ENCODE results near the gene STMP1.
A peak's percentile ranks its signal among the peaks of the same experiment; 100 is the strongest.

GRCh38 chr7:135672560-135673359, 10.4 kb downstream of the STMP1 start:
- no peak for TF ChIP-seq GABPA (IDR thresholded peaks at IDR 0.05; ENCODE audit: borderline replicate concordance, insufficient read depth, low read length)
- TF ChIP-seq POLR2A (IDR thresholded peaks at IDR 0.05; ENCODE audit: control extremely low read depth in 1 of 2, low read depth in 2 of 2, low read length in 2 of 2) = no peak
- no peak for TF ChIP-seq EZH2 (IDR thresholded peaks at IDR 0.05; ENCODE audit: low read depth, low read length, severe bottlenecking)
- TF ChIP-seq BRCA1 (IDR thresholded peaks at IDR 0.05; ENCODE audit: low read depth, low read length) = no peak
- no peak for TF ChIP-seq POU5F1 (IDR thresholded peaks at IDR 0.05; ENCODE audit: low read depth, low read length)
- peak in 2 of 3 experiments; percentile 67 to 82; a peak in 3 of 4 replicates for TF ChIP-seq CTCF (IDR thresholded peaks at IDR 0.05; ENCODE audit: control extremely low read depth in 1 of 3, insufficient read depth in 1 of 3, low read depth in 1 of 3, low read length in 3 of 3)
- TF ChIP-seq SP4 (IDR thresholded peaks at IDR 0.05; ENCODE audit: low read length) = no peak
- TF ChIP-seq JUND (IDR thresholded peaks at IDR 0.05; ENCODE audit: low read length) = no peak
- no peak for TF ChIP-seq YY1 (IDR thresholded peaks at IDR 0.05; ENCODE audit: low read depth, low read length)
- TF ChIP-seq KDM1A (IDR thresholded peaks at IDR 0.05; ENCODE audit: borderline replicate concordance, low read length) = no peak
- no peak for TF ChIP-seq TCF12 (IDR thresholded peaks at IDR 0.05; ENCODE audit: low read depth, low read length)

All from H1 (cell line).